HEK293T (cell line): Measurements from ENCODE around the gene OR1B1.

Experiments used
- ARNT ChIP-seq: fragments of 450-650 bp; IDR thresholded peaks from 2 replicates; pipeline ENCODE4 v1.6.1; 2017; ENCODE audit warnings: mild to moderate bottlenecking
- CTBP1 ChIP-seq: fragments of 450-650 bp; IDR thresholded peaks from 2 replicates; pipeline ENCODE4 v1.6.1; 2016; ENCODE audit warnings: borderline replicate concordance
- ELF4 ChIP-seq: fragments of 450-650 bp; IDR thresholded peaks from 2 replicates; pipeline ENCODE4 v1.6.1; 2017; ENCODE audit warnings: antibody characterized with exemption
- FOXA1 ChIP-seq: fragments of 450-650 bp; IDR thresholded peaks from 2 replicates; pipeline ENCODE4 v1.6.1; 2016; ENCODE audit warnings: mild to moderate bottlenecking
- FOXK2 ChIP-seq: fragments of 450-650 bp; IDR thresholded peaks from 2 replicates; pipeline ENCODE4 v1.6.1; 2016; ENCODE audit warnings: mild to moderate bottlenecking
- FOXM1 ChIP-seq: fragments of 450-650 bp; IDR thresholded peaks from 2 replicates; pipeline ENCODE4 v1.6.1; 2017; ENCODE audit warnings: mild to moderate bottlenecking, borderline replicate concordance
- L3MBTL2 ChIP-seq: fragments of 450-650 bp; conservative IDR thresholded peaks from 2 replicates; pipeline ENCODE4 v1.6.1; 2016; ENCODE audit warnings: mild to moderate bottlenecking
- LEF1 ChIP-seq: fragments of 450-650 bp; IDR thresholded peaks from 2 replicates; pipeline ENCODE4 v1.6.1; 2017; ENCODE audit warnings: mild to moderate bottlenecking, borderline replicate concordance
- ZNF384 ChIP-seq: fragments of 450-650 bp; IDR thresholded peaks from 2 replicates; pipeline ENCODE4 v1.6.1; 2016

DNA sequence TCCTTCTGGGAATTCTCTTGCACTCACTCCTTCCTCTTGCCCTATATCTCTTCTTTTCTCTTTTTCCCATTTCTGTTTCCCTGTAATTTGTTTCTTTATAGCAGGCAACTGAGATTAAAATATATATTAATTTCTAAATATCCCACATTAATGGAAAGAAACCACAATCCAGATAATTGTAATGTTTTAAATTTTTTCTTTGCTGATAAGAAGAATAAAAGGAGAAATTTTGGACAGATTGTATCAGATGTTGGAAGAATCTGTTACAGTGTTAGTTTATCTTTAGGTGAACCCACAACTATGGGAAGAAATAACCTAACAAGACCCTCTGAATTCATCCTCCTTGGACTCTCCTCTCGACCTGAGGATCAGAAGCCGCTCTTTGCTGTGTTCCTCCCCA lies 4.0 kb upstream of the OR1B1 start, which contains the start of gene OR1L1:
- TF ChIP-seq LEF1 (no peak), ZNF384 (no peak), ELF4 (no peak), FOXK2 (no peak), FOXA1 (no peak), FOXM1 (no peak), L3MBTL2 (no peak), ARNT (no peak), CTBP1 (no peak)
